GM19238 (cell line): ENCODE data around the gene GPR26.

Experiments
- DNase-seq: peaks from one replicate; pipeline ENCODE4 v3.0.0; 2011; ENCODE audit warnings: low spot score; ENCODE audit not compliant: insufficient read length

The GPR26 gene

GRCh38 chr10:123645615-123646014 is 20.5 kb upstream of the GPR26 start:
- no peak for DNase-seq

- DNase-seq, result no peak
These were observed 17.6 kb upstream of the GPR26 start for GRCh38 chr10:123648595-123648994.

DNA sequence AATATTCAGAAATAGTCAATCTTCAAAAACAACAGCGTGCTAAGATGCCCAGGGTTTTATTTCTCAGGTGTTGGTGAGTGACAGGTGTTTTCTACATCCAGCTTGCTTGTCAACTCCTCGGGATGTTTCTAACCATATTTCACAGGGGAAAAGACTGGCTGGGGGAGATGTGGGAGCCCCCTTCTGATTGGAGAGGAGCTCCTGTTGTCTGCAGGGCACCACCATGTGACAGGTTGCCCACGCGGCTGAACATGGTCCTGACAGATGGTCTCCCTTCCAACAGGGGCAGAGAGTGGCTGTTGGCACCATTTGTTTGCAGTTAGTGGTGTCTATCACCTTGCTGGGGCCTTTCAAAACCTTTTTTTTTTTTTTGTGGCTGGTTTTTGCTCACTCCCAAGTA is 16.5 kb upstream of the GPR26 start:
- DNase-seq, result no peak

DNA sequence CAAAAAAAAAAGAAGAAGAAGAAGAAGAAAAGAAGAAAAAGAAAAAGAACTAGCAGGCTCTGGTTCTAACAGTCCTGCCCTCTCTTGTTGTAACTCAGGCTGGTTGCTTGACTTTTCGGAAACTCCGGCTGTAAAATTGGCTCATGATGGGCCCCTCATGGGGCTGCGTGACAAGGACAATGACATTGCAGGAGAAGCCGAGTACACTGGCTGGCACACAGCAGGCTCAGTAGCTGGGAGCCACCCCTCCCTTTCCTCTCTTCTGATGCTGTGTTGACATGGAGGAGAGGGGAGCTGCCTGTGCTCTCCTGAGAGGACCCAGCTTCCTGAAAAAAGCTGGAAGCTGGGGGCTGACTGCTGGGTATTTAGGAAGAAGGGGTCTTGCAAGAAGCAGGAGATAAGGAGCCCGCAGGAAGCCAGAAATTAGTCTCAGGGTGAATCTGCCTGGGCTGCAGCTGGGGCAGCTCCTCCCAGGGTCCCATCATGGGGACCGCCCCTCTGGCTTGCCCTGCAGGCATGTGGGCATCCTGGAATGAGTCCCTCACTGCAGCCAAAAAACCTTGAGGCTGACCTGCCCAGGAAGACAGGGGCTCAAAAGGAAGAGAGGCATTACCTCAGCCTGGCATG is 14.6 kb upstream of the GPR26 start:
- DNase-seq, result no peak

- no peak for DNase-seq
These were observed 10.4 kb upstream of the GPR26 start for GRCh38 chr10:123655751-123656150.

GRCh38 chr10:123663522-123663921 is 2.6 kb upstream of the GPR26 start:
- DNase-seq, result no peak

DNA sequence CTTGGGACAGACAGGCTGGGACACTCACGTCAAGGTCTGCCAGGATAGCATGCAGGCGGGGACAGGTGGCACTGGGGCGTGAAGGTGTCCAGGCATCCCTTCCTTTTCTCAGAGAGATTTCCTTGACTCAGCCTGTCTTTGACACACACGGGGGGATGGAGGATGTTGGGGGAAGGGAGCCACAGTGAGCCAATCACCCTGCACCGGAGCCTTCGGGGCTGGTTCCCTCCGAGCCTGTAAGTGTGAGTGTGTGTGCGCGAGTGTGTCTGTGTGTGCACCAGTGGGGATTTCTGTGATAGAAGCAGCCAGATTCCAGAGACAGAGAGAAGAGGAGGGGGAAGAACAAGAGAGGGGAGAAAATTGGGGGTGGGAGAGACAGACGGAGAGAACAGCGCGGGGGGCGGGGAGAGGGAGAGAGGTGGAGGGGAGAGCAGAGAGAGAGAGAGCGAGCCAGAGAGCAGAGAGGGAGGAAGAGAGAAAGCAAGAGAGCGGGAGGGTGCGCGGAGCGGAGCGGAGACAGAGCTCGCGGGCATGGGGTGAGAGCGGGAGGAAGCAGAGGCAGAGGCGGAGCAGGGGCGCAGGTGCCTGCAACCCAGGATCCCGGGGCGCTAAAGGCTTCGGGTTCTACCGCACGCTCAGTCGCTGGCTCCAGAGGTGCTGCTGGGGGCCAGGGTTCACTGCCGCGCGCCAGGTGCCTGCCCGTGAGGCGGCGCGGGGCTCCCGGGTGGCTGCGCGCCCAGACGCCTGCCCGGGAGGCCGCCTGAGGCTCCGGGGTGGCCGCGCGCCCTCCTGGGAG is 466 bp upstream of the GPR26 start:
- DNase-seq, result no peak

GRCh38 chr10:123669886-123670285 is 3.7 kb downstream of the GPR26 start:
- no peak for DNase-seq

- DNase-seq, result no peak
These were observed 7.0 kb downstream of the GPR26 start for GRCh38 chr10:123673198-123673597.

- DNase-seq, result no peak
These were observed 8.6 kb downstream of the GPR26 start for GRCh38 chr10:123674741-123675140.

DNA sequence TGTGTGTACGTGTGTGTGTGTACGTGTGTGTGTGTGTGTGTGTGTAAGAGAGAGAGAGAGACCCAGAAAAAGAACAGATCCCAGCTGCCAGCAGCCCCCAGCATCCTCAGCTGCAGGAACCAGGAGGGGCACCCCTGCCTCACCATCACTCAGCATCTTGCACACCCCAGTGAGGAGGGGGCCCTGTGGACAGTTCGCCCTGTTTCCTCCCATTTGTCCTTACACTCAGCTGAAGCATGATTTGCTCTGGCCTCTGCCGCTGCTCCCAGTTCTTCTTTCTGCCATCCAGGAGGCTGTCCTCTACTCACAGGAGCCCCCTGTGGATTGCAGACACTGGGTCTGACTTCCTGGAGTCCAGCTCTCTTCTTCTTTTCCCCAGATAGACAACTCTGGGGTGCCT is 9.7 kb downstream of the GPR26 start:
- DNase-seq, result no peak

DNA sequence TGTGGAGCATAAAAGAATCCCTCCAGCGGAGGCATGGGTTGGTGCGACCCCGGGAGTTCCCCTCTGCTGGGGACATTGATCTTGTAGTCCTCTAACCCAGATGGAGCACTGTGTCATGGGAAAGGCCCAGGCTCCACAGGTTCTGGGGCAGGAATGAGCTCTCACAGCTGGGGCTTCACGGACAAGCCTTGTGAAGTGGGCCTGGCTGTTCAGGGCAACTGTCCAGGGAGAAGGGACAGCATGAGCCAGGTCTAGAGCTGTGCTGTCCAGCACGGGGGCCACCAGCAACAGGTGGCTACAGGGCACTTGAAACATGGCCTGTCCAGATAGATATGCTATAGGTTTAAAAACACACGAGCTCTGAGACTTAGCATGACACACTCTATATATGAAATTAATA is 11.4 kb downstream of the GPR26 start:
- no peak for DNase-seq

DNA sequence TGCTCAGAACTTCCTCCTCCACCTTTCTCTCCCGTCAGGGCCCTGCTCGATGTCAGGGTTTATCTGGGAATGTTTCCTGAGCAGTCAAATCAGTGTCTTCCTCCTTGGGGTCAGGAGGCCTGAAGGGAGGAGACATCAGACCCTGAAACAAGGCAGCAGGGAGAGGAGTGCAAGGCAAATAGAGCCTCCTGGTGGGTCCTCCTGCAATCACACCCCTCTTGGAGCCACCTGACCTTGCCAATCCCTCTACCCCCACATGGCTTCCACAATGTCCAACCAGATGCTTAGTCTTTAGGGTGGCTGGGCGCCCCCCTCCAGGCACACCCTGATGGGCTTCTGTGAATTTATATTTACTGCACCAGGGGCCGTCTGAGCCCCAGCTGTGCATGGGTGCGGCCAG is 12.2 kb downstream of the GPR26 start:
- no peak for DNase-seq

DNA sequence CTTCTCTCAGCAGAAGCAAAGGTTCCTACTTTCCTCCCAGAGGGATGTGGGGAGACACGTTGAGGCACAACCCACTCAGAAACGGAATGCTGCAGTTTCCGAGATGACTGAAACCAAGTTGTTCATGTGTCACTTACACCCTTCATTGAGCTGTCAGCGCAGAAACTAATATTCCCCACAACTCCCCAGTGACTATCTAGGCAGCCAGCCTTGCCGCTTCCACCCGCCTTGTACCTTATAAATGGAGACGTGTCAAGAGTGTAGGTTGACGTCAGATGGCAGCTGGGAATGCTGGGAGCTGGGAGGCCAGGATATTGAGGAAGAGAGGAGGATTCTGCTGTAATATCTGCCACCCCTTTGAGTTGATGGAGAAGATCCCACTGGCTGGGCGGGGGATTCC is 15.1 kb downstream of the GPR26 start:
- no peak for DNase-seq

- DNase-seq, result no peak
These were observed 16.3 kb downstream of the GPR26 start for GRCh38 chr10:123682477-123682876.

DNA sequence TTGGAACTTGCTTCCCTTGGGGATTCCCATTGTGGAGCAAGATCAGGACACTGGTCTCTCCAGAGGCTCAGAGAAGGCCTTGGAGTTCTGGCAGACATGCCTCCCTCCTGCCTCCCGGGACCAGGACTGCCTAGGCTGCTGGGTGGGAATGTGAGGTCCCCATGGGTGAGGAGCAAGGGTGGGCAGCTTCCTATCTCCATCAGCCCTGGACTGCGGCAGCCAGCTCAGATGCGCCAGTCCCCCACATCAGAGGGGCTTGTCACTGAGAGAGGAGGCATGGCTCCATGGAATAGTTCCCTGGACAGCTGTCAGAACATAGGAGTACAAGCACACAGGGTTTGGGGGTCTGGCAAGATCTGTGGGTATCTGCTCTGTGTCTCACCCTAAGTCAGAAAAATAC is 17.3 kb downstream of the GPR26 start:
- no peak for DNase-seq

GRCh38 chr10:123683865-123684264 is 17.7 kb downstream of the GPR26 start:
- DNase-seq, result no peak

DNA sequence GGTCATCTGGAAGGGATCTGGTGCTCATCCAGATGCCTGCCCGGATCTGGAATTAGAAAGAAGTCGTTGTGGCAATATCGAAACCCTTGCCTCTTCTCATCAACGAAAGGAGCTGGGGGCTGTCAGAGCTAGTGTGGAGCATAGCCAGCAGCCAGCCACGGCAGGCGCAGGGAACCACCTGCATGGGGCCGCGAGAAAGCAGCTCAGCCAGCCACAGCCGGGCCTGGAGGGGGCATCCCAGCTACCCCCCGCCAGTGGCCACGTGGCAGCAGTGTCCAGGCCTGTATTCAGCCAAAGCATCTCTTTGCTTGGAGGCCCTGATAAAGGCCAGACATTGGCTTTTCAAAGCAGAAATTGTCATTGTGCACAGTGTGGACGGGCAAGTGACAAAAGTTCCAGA is 19.1 kb downstream of the GPR26 start:
- no peak for DNase-seq

DNA sequence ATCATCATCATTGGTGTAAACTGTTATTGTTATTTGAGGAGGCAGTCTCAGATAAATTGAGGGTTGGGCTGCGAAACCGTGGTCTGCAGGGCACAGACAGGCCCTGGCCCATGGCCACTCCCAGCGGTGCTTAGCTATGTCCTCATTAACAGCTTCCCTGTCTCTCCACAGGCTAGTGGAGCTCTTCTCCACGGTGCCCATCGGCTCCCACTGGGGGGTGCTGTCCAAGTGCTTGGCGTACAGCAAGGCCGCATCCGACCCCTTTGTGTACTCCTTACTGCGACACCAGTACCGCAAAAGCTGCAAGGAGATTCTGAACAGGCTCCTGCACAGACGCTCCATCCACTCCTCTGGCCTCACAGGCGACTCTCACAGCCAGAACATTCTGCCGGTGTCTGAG is 21.6 kb downstream of the GPR26 start:
- DNase-seq, result no peak

GRCh38 chr10:123689880-123690279 is 23.7 kb downstream of the GPR26 start:
- DNase-seq, result no peak

DNA sequence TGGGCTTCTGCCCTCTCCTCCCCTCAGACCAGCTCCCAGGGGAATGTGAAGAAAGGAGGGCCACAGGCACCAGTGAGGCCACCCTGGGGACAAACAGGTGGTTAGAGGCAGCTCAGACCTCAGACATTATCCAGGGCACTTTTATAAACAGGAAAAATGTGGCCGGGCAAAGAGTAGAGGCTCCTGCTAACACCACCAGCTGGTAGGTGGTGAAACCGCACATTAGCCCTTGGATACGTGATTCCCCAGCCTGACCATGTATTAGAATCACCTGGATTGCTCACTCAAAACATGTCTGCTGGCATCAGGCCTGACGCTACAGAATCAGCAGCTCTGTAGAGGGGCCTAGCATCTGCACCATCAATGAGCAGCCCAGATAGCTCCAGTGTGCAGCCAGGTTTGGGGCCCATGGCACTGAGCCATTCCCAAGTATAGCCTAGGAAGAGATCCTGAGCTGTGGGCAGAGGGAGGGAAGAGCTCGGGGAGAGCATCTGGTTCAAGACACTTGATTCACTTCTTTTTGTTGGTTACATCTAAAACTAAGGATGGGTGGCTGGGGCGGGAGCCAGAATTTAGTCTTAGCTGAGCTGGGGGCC is 37.1 kb downstream of the GPR26 start:
- DNase-seq, result no peak

DNA sequence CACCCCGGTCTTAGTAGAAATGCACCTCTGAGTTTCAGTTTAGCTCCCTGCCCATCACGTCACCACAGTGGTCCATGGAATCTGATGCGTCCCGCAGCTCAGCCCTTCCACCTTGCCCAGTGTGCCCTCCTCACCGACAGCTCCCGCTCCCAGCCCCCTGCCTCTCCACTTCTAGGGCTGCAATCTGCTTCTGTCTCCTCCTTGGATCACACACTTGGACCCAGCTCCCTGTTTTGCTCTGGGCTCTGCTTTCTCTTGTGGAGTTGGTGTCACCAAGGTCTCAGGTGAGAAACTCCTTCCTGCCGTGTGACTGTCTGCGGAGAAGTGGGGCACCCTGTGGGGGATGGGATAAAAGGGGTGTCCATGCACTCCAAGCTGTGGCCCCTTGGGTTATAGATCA is 37.9 kb downstream of the GPR26 start:
- DNase-seq, result no peak

GRCh38 chr10:123704812-123705211 is 38.7 kb downstream of the GPR26 start:
- no peak for DNase-seq
